Gastrocnemius medialis (tissue), 4 donors: ENCODE results near the gene SPIB. TPM values are rescaled to one million over a fixed set of nuclear protein-coding genes. Genes with fewer than 3 reads are reported as not detected.

Experiments used
- ATAC-seq, 2 donors: fragments of 150-250 bp; one replicate each; pipeline ENCODE4 v1.9.1; 2016
- DNase-seq, 2 donors: peaks; one replicate each; pipeline ENCODE4 v3.0.0-alpha.2; 2019
- H3K27ac ChIP-seq, 4 donors: fragments of 200-600 bp; sonication (generic); 1 replicate in 1 of 4; 2 replicates in 3 of 4; pipeline ENCODE4 v1.5.1; 2016 to 2018; ENCODE audit warnings: mild to moderate bottlenecking in 2 of 4, moderate library complexity in 1 of 4
- H3K27me3 ChIP-seq, 3 donors: fragments of 200-600 bp; sonication (generic) in 2 of 3; 1 replicate in 1 of 3; 2 replicates in 2 of 3; pipeline versions ENCODE4 v1.5.1 to v1.6.0; 2016 to 2019; ENCODE audit warnings: mild to moderate bottlenecking in 1 of 3, moderate library complexity in 1 of 3
- H3K36me3 ChIP-seq, 2 donors: fragments of 200-600 bp; sonication (generic) in 1 of 2; one replicate each; pipeline ENCODE4 v1.5.1; 2017 to 2018
- H3K4me1 ChIP-seq, 2 donors: fragments of 200-600 bp; sonication (generic) in 1 of 2; one replicate each; pipeline ENCODE4 v1.5.1; 2016 to 2017; ENCODE audit warnings: mild to moderate bottlenecking in 2 of 2
- H3K4me3 ChIP-seq, 4 donors: fragments of 200-600 bp; sonication (generic) in 3 of 4; 1 replicate in 1 of 4; 2 replicates in 3 of 4; pipeline ENCODE4 v1.5.1; 2016 to 2019; ENCODE audit warnings: mild to moderate bottlenecking in 2 of 4
- H3K9me3 ChIP-seq, 3 donors: fragments of 200-600 bp; sonication (generic) in 2 of 3; 1 replicate in 1 of 3; 2 replicates in 2 of 3; pipeline ENCODE4 v1.5.1; 2016 to 2019
- POLR2A ChIP-seq, 2 donors: fragments of 450-650 bp; IDR thresholded peaks; one replicate each; pipeline ENCODE4 v1.6.1; 2017; ENCODE audit warnings: antibody characterized with exemption in 2 of 2, mild to moderate bottlenecking in 2 of 2, moderate library complexity in 2 of 2
- in situ Hi-C, 4 donors: fragments of 200-750 bp; cut with MboI; loops; one replicate each; pipeline versions ENCODE4 v1.15.0 to v1.8.0; 2017; ENCODE audit warnings: low sequenced_read_pairs in 4 of 4
- intact Hi-C: fragments of 100-400 bp; cut with DNase I; formaldehyde crosslinking; loops from one replicate; pipeline ENCODE4 v1.15.1; 2023; ENCODE audit warnings: low total_unique reads
- total RNA-seq, 4 donors: library from RNA; depleted of rRNA; stranded (reverse); fragments of >200 nt; gene quantifications; one replicate each; pipeline versions ENCODE4 v1.1.0 to v1.2.3, GENCODE V29; 2016
- TF ChIP-seq, protein P1 (sequence below), 5 experiments: fragments of 450-650 bp in 3 of 5; fragments of 200-600 bp in 2 of 5; sonication (generic) in 2 of 5; IDR thresholded peaks in 4 of 5; conservative IDR thresholded peaks in 1 of 5; 1 replicate in 4 of 5; 2 replicates in 1 of 5; pipeline ENCODE4 v1.5.1; 2016 to 2019; ENCODE audit warnings: antibody characterized with exemption in 5 of 5, mild to moderate bottlenecking in 3 of 5, moderate library complexity in 3 of 5

The SPIB gene
- total RNA-seq, 4 donors from 2014 or later, result 0.15 TPM; not detected in 3

DNA sequence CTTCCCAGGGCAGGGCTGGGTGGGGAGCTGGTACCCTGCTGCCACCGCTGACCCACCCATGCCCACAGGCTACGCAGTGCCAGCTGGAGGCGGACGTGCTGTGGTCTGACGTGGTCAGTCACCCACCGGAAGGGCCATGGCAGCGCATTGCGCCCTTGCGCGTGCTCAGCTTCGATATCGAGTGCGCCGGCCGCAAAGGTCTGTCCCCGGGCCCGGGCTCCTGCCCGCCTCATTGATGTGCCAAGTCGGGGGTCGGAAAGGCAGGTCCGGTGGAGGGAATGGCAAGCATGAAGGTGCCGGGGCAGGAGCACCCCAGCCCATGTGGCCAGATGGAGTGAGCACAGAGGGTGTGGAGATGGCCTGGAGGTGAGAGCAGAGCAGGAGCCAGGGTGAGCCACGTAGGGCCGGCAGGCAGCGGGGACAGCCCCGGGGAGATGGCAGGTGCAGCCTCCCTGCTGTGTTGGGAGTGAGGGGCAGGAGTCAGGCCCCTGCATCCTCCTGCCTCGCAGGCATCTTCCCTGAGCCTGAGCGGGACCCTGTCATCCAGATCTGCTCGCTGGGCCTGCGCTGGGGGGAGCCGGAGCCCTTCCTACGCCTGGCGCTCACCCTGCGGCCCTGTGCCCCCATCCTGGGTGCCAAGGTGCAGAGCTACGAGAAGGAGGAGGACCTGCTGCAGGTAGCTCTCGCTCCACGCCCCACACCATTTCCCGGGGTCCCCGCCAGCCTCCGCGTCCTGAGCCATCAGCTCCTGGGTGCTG lies 16.0 kb upstream of the SPIB start:
- Histone ChIP-seq H3K4me3 (no peak overlapping the region), H3K4me1 (no peaks in the 10 kb centered on the region), H3K36me3 (peaks cover 0 to 8% of the 10 kb centered on the region in 2 donors), H3K27me3 (no peaks in the 10 kb centered on the region), H3K27ac (no peak overlapping the region), H3K9me3 (no peaks in the 10 kb centered on the region)
- no peak for DNase-seq
- intact Hi-C loops, result no loop called here
- TF ChIP-seq POLR2A (IDR thresholded peaks at IDR 0.05), result no peak
- TF ChIP-seq, protein P1, sequence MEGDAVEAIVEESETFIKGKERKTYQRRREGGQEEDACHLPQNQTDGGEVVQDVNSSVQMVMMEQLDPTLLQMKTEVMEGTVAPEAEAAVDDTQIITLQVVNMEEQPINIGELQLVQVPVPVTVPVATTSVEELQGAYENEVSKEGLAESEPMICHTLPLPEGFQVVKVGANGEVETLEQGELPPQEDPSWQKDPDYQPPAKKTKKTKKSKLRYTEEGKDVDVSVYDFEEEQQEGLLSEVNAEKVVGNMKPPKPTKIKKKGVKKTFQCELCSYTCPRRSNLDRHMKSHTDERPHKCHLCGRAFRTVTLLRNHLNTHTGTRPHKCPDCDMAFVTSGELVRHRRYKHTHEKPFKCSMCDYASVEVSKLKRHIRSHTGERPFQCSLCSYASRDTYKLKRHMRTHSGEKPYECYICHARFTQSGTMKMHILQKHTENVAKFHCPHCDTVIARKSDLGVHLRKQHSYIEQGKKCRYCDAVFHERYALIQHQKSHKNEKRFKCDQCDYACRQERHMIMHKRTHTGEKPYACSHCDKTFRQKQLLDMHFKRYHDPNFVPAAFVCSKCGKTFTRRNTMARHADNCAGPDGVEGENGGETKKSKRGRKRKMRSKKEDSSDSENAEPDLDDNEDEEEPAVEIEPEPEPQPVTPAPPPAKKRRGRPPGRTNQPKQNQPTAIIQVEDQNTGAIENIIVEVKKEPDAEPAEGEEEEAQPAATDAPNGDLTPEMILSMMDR (IDR thresholded peaks at IDR 0.05 in 4 of 5, conservative IDR thresholded peaks at IDR 0.05 in 1 of 5), result no peak
- in situ Hi-C loops, result no loop called here
- no peak for ATAC-seq

DNA sequence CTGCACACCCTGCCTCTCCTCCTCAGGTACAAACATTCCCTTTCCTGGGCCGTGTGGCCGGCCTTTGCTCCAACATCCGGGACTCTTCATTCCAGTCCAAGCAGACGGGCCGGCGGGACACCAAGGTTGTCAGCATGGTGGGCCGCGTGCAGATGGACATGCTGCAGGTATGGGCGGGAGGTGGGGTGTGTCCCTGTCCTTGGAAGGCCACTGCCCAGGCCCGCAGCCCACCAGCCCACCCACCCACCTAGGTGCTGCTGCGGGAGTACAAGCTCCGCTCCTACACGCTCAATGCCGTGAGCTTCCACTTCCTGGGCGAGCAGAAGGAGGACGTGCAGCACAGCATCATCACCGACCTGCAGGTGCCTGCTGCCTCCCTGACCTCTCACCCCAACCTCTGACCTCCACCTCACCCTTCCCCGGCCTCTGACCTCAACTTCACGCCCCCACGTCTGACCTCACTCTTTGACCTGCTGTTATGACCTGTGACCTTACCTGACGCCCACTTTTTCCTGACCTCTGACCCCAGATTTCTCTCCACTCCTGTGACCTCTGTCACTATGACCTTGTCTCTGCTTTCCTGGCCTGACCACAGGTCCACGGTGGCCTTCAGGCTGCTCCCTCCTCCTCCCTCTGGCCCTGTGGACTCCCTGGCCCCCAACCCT lies 12.4 kb upstream of the SPIB start:
- no peaks in the 10 kb centered on the region for H3K9me3 ChIP-seq
- intact Hi-C loops, result no loop called here
- no peaks in the 10 kb centered on the region for H3K4me1 ChIP-seq
- H3K36me3 ChIP-seq, result peaks cover 0 to 18% of the 10 kb centered on the region in 2 donors
- TF ChIP-seq POLR2A (IDR thresholded peaks at IDR 0.05), result no peak
- TF ChIP-seq, protein P1 (IDR thresholded peaks at IDR 0.05 in 4 of 5, conservative IDR thresholded peaks at IDR 0.05 in 1 of 5), result no peak
- DNase-seq (no peak), ATAC-seq (no peak)
- H3K4me3 ChIP-seq, result no peak overlapping the region
- no peak overlapping the region for H3K27ac ChIP-seq
- in situ Hi-C loops, result no loop called here
- H3K27me3 ChIP-seq, result no peaks in the 10 kb centered on the region

DNA sequence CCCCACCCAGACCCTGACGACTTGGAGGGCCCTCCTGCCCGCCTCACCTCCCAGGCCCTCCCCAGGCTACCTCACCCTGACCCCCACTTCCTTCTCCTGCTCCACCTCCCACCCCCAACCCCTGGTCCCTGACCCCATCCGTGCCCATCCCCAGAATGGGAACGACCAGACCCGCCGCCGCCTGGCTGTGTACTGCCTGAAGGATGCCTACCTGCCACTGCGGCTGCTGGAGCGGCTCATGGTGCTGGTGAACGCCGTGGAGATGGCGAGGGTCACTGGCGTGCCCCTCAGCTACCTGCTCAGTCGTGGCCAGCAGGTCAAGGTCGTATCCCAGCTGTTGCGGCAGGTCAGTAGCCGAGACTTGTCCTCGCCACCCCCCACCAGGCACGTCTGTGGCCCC lies 11.9 kb upstream of the SPIB start:
- in situ Hi-C loops (no loop called here), intact Hi-C loops (no loop called here)
- TF ChIP-seq, protein P1 (IDR thresholded peaks at IDR 0.05 in 4 of 5, conservative IDR thresholded peaks at IDR 0.05 in 1 of 5), result no peak
- no peak for TF ChIP-seq POLR2A (IDR thresholded peaks at IDR 0.05)
- no peak for DNase-seq
- H3K9me3 ChIP-seq, result no peaks in the 10 kb centered on the region
- no peaks in the 10 kb centered on the region for H3K4me1 ChIP-seq
- no peak overlapping the region for H3K4me3 ChIP-seq
- no peak for ATAC-seq
- H3K27me3 ChIP-seq, result no peaks in the 10 kb centered on the region
- peaks cover 0 to 18% of the 10 kb centered on the region in 2 donors for H3K36me3 ChIP-seq
- H3K27ac ChIP-seq, result no peak overlapping the region

DNA sequence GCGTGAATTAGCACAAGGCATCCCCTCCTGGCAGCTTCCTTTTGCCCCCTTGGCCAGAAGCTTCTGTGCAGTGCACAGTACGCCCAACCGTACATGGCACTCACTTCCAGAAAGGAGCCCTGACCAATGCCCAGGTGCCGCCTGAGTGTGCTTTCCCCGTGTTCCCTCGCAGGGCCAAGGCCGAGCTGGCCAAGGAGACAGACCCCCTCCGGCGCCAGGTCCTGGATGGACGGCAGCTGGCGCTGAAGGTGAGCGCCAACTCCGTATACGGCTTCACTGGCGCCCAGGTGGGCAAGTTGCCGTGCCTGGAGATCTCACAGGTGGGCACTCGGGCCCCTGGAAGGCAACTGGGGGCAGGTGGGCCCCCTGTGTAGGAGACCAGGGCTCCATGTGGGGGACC lies 9.4 kb upstream of the SPIB start:
- H3K27ac ChIP-seq, result no peak overlapping the region
- TF ChIP-seq, protein P1 (IDR thresholded peaks at IDR 0.05 in 4 of 5, conservative IDR thresholded peaks at IDR 0.05 in 1 of 5), result no peak
- no peak for TF ChIP-seq POLR2A (IDR thresholded peaks at IDR 0.05)
- DNase-seq (no peak), ATAC-seq (no peak)
- in situ Hi-C loops (no loop called here), intact Hi-C loops (no loop called here)
- no peaks in the 10 kb centered on the region for H3K9me3 ChIP-seq
- H3K4me3 ChIP-seq, result no peak overlapping the region
- H3K27me3 ChIP-seq, result no peaks in the 10 kb centered on the region
- H3K36me3 ChIP-seq, result peaks cover 0 to 10% of the 10 kb centered on the region in 2 donors
- H3K4me1 ChIP-seq, result no peaks in the 10 kb centered on the region
